Measurements from ENCODE around the gene PRPSAP1. TPM values are rescaled to one million over a fixed set of nuclear protein-coding genes. Genes with fewer than 3 reads are reported as not detected.

PRPSAP1 gene
- total RNA-seq, 2 donors from 2014 or later = 19.4 to 22.1 TPM

- H3K36me3 Mint-ChIP-seq (ENCODE audit: low read depth) = peaks cover 4% of the 10 kb centered on the region
- H3K4me1 Mint-ChIP-seq = peaks cover 19% of the 10 kb centered on the region
- no peak for DNase-seq
- no peaks in the 10 kb centered on the region for H3K27me3 Mint-ChIP-seq
- peak overlapping the region; percentile 95 for H3K27ac Mint-ChIP-seq
- peak overlapping the region; percentile 52 for H3K4me3 Mint-ChIP-seq
- H3K9me3 ChIP-seq (ENCODE audit: control insufficient read depth, low read length, poor library complexity, severe bottlenecking) = no peaks in the 10 kb centered on the region
- no peak for ATAC-seq
These were observed 90.9 kb downstream of the PRPSAP1 start for GRCh38 chr17:76262732-76263344.

DNA sequence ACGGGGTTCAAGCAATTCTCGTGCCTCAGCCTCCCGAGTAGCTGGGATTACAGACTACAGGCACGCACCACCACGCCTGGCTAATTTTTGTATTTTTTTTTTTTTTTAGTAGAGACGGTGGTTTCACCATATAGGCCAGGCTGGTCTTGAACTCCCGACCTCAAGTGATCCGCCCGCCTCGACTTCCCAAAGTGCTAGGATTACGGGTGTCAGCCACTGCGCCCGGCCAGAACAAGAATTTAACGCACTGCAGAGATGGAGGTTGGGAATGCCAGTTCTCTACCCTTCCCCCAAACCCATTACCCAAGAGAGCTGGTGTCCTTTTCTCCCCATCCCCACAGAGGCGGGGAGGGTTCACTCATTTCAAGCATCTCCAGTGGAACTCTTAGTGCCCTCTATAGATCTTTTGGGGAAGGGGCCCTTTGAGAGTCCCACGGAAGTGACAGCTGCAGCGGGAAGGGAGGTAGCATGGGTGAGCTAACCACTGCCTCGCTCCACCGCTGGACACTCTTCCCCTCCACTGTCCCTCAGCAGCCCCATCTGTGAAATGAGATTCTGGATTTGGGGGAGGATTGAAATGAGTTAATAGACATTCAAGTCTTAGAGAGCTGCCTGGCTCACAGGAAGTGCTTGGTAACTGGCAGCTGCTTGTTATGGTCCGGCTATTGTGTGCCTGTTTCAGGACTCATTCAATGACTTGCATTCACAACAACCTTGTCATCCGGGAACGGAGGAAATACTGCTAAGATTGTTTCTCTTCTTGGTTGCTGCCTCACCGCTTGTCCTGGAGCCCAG, 92.1 kb downstream of the PRPSAP1 start:
- peaks cover 4% of the 10 kb centered on the region for H3K36me3 Mint-ChIP-seq (ENCODE audit: low read depth)
- no peak overlapping the region for H3K4me3 Mint-ChIP-seq

GRCh38 chr17:76260669-76261068, 93.0 kb downstream of the PRPSAP1 start:
- H3K27me3 Mint-ChIP-seq = no peaks in the 10 kb centered on the region
- H3K36me3 Mint-ChIP-seq (ENCODE audit: low read depth) = no peaks in the 10 kb centered on the region
- peaks cover 19% of the 10 kb centered on the region for H3K4me1 Mint-ChIP-seq
- DNase-seq (no peak), ATAC-seq (no peak)
- no peaks in the 10 kb centered on the region for H3K9me3 ChIP-seq (ENCODE audit: control insufficient read depth, low read length, poor library complexity, severe bottlenecking)
- H3K27ac Mint-ChIP-seq = no peak overlapping the region
- no peak overlapping the region for H3K4me3 Mint-ChIP-seq

More for the DNA sequence above, 92.1 kb downstream of the PRPSAP1 start:
- H3K27ac Mint-ChIP-seq = peak overlapping the region; percentile 95
- ATAC-seq (no peak), DNase-seq (no peak)
- peaks cover 18% of the 10 kb centered on the region for H3K4me1 Mint-ChIP-seq
- H3K9me3 ChIP-seq (ENCODE audit: control insufficient read depth, low read length, poor library complexity, severe bottlenecking) = no peaks in the 10 kb centered on the region
- no peaks in the 10 kb centered on the region for H3K27me3 Mint-ChIP-seq

GRCh38 chr17:76260220-76260619, 93.5 kb downstream of the PRPSAP1 start:
- DNase-seq (no peak), ATAC-seq (no peak)
- H3K9me3 ChIP-seq (ENCODE audit: control insufficient read depth, low read length, poor library complexity, severe bottlenecking) = no peaks in the 10 kb centered on the region
- H3K4me1 Mint-ChIP-seq = peaks cover 22% of the 10 kb centered on the region
- H3K36me3 Mint-ChIP-seq (ENCODE audit: low read depth) = no peaks in the 10 kb centered on the region
- no peak overlapping the region for H3K27ac Mint-ChIP-seq
- H3K4me3 Mint-ChIP-seq = no peak overlapping the region
- H3K27me3 Mint-ChIP-seq = no peaks in the 10 kb centered on the region

Other genes starting within 250 kb of the PRPSAP1 start
- 1 to 10 TPM; 1.3 to 2.1 TPM for gene FOXJ1, start 212.7 kb downstream of the PRPSAP1 start, total RNA-seq
- 10 to 100 TPM; 43.5 to 45.3 TPM for gene RNF157, start 113.4 kb downstream of the PRPSAP1 start, total RNA-seq
- gene UBALD2, start 88.6 kb downstream of the PRPSAP1 start, total RNA-seq = 100 to 1,000 TPM; 201 to 252 TPM
- gene QRICH2, start 45.6 kb downstream of the PRPSAP1 start, total RNA-seq = 1 to 10 TPM; 1.7 to 3.6 TPM
- 1 to 10 TPM; 2.4 to 6.0 TPM for gene SPHK1, start 30.7 kb upstream of the PRPSAP1 start, total RNA-seq
- gene UBE2O, start 99.2 kb upstream of the PRPSAP1 start, total RNA-seq = 10 to 100 TPM; 29.1 to 38.9 TPM
- not detected for gene AANAT, start 113.7 kb upstream of the PRPSAP1 start, total RNA-seq
- 10 to 100 TPM; 38.3 to 48.7 TPM for gene RHBDF2, start 147.5 kb upstream of the PRPSAP1 start, total RNA-seq
- not detected for gene CYGB, start 183.8 kb upstream of the PRPSAP1 start, total RNA-seq
- 1 to 10 TPM in 1 of 2 donors, not detected in 1; 1.1 TPM for gene PRCD, start 186.1 kb upstream of the PRPSAP1 start, total RNA-seq
- gene ST6GALNAC2, start 231.9 kb upstream of the PRPSAP1 start, total RNA-seq = 1 to 10 TPM in 1 of 2 donors, under 1 TPM in 1; 0.68 to 2.2 TPM

Data from T-helper 17 cell (primary cell).